IPS DF 6.9 (cell line): ENCODE results near the gene SATB1.

Source experiments
- DNase-seq: peaks from one replicate; pipeline ENCODE4 v3.0.0-alpha.2; 2013; ENCODE audit warnings: low read depth, low spot score
- H3K27ac ChIP-seq: one replicate; pipeline ENCODE4 v1.5.1; 2013; ENCODE audit warnings: low read length, control low read depth
- H3K27me3 ChIP-seq: 2 replicates; pipeline ENCODE4 v1.6.1; 2013; ENCODE audit warnings: mild to moderate bottlenecking, low read length; ENCODE audit not compliant: control insufficient read depth, insufficient read depth
- H3K36me3 ChIP-seq: 2 replicates; pipeline ENCODE4 v1.6.1; 2013; ENCODE audit warnings: low read length; ENCODE audit not compliant: control insufficient read depth, insufficient read depth
- H3K4me1 ChIP-seq: 2 replicates; pipeline ENCODE4 v1.6.1; 2013; ENCODE audit warnings: low read length; ENCODE audit not compliant: control insufficient read depth, insufficient read depth
- H3K4me3 ChIP-seq: 2 replicates; pipeline ENCODE4 v1.5.1; 2013; ENCODE audit warnings: mild to moderate bottlenecking, low read length
- H3K9me3 ChIP-seq: 2 replicates; pipeline ENCODE4 v1.6.1; 2013; ENCODE audit warnings: low read length, inconsistent platforms; ENCODE audit not compliant: control insufficient read depth, insufficient read depth
- WGBS: extraction: QIAGEN DNeasy Blood & Tissue Kit; methylation state at CpG from one replicate; pipeline ENCODE4 v1.1.7; 2013; ENCODE audit warnings: mixed read lengths, missing lambda C conversion rate; ENCODE audit not compliant: insufficient read length, insufficient coverage; 5-methylcytosine and 5-hydroxymethylcytosine counted together

The SATB1 gene

DNA sequence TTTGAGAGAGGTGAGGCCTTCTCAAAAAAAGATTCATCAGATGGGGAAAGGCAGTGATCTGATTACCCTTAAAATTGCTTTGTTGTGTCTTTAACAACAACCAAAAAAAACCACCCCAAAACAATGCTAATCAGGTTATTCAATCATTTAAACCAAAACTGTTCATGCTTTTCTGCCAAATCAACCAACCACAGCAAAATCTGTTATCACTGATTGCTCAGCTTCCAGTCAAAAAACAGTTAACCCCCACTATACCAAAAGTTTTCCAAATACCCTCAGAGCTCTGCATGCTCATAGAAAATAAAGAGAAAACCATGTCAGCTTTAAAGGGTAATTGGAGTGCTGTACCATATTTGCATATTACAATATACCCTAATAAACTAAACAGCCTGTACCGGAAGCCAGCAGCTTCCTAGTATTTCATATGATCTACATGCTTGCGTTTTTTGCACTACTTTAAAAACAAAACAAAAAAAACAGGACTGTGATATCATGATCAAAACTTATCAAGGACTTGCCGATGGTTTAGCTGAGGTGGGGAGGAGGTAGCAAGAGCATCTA, 22.8 kb downstream of the SATB1 start:
- DNase-seq, result no peak
- H3K9me3 ChIP-seq, result no peaks in the 10 kb centered on the region
- H3K27me3 ChIP-seq, result no peaks in the 10 kb centered on the region
- no CpG with 5 or more reads among the region's 3 CpGs for WGBS
- H3K36me3 ChIP-seq, result no peaks in the 10 kb centered on the region
- no peaks in the 10 kb centered on the region for H3K4me1 ChIP-seq
- H3K27ac ChIP-seq, result no peak overlapping the region
- no peak overlapping the region for H3K4me3 ChIP-seq

GRCh38 chr3:18401300-18401961, 23.7 kb downstream of the SATB1 start:
- H3K27ac ChIP-seq, result no peak overlapping the region
- DNase-seq, result no peak
- WGBS, result no CpG with 5 or more reads among the region's 10 CpGs
- no peaks in the 10 kb centered on the region for H3K9me3 ChIP-seq
- H3K36me3 ChIP-seq, result no peaks in the 10 kb centered on the region
- H3K27me3 ChIP-seq, result no peaks in the 10 kb centered on the region
- H3K4me3 ChIP-seq, result no peak overlapping the region
- no peaks in the 10 kb centered on the region for H3K4me1 ChIP-seq

GRCh38 chr3:18398448-18398847, 26.7 kb downstream of the SATB1 start:
- Histone ChIP-seq H3K27ac (no peak overlapping the region), H3K9me3 (no peaks in the 10 kb centered on the region), H3K4me3 (no peak overlapping the region), H3K4me1 (no peaks in the 10 kb centered on the region), H3K36me3 (peaks cover 8% of the 10 kb centered on the region), H3K27me3 (no peaks in the 10 kb centered on the region)
- no peak for DNase-seq
- WGBS, result no CpG with 5 or more reads among the region's 1 CpG

- peaks cover 8% of the 10 kb centered on the region for H3K36me3 ChIP-seq
- WGBS, result no CpG with 5 or more reads among the region's 1 CpG
- H3K4me1 ChIP-seq, result no peaks in the 10 kb centered on the region
- H3K27ac ChIP-seq, result no peak overlapping the region
- no peak overlapping the region for H3K4me3 ChIP-seq
- no peaks in the 10 kb centered on the region for H3K27me3 ChIP-seq
- no peaks in the 10 kb centered on the region for H3K9me3 ChIP-seq
- DNase-seq, result no peak
Observed at GRCh38 chr3:18396428-18396827, 28.7 kb downstream of the SATB1 start.

GRCh38 chr3:18394384-18394995, 30.6 kb downstream of the SATB1 start:
- DNase-seq, result no peak
- WGBS, result no CpG with 5 or more reads among the region's 12 CpGs
- no peaks in the 10 kb centered on the region for H3K4me1 ChIP-seq
- H3K36me3 ChIP-seq, result peaks cover 8% of the 10 kb centered on the region
- H3K9me3 ChIP-seq, result no peaks in the 10 kb centered on the region
- H3K27ac ChIP-seq, result no peak overlapping the region
- H3K4me3 ChIP-seq, result no peak overlapping the region
- no peaks in the 10 kb centered on the region for H3K27me3 ChIP-seq

DNA sequence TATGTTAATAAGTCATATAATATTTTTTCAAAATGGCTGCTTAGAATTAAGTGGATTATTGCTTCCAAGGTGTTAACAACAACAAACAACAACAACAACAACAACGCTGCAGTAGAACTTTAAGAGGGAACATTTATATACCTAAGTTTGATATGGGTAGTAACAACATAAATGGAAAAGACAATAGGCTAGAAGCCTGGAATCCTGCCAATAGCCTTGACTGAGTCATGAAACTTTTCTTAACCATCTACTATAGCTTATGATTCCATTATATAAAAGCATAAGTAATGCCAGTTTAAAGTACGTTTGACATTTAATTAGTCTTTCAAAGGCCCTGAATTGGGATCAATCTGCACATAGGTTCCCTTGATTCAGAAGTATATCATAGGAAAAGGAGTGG, 31.2 kb downstream of the SATB1 start:
- WGBS, result no CpG with 5 or more reads among the region's 2 CpGs
- DNase-seq, result no peak
- Histone ChIP-seq H3K36me3 (peaks cover 8% of the 10 kb centered on the region), H3K27ac (no peak overlapping the region), H3K9me3 (no peaks in the 10 kb centered on the region), H3K4me3 (no peak overlapping the region), H3K27me3 (no peaks in the 10 kb centered on the region), H3K4me1 (no peaks in the 10 kb centered on the region)

DNA sequence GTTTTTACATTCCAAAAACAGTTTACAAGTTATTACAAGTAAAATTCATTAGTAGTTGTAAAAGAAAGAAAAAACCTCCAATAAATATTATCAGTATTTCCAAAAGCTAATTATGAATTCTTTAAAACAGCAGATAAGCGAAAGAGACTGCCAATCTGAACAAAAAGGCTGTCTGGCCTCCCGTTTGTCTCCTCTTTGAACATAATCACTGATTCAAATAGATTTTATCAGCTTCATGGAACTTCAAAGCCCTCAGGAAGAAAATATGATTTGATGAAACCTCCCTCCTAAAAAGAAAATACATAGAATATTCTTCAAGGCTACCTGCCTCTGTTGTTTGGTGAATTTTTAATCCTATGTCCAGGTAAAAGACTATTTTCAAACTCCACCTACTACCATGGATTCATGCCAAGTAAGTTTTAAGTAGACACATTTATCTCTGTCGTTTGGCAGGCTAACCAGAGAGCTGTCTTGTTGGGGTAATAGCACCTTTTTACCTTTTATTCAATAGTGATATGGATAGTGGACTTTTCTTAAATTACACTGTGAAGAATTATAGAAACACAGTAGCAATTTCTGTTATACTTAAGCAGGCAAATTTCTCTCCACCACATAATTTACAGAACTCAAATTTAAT, 35.0 kb downstream of the SATB1 start:
- Histone ChIP-seq H3K27me3 (no peaks in the 10 kb centered on the region), H3K9me3 (no peaks in the 10 kb centered on the region), H3K27ac (no peak overlapping the region), H3K36me3 (peaks cover 6% of the 10 kb centered on the region), H3K4me1 (no peaks in the 10 kb centered on the region), H3K4me3 (no peak overlapping the region)
- no CpG with 5 or more reads among the region's 3 CpGs for WGBS
- no peak for DNase-seq

DNA sequence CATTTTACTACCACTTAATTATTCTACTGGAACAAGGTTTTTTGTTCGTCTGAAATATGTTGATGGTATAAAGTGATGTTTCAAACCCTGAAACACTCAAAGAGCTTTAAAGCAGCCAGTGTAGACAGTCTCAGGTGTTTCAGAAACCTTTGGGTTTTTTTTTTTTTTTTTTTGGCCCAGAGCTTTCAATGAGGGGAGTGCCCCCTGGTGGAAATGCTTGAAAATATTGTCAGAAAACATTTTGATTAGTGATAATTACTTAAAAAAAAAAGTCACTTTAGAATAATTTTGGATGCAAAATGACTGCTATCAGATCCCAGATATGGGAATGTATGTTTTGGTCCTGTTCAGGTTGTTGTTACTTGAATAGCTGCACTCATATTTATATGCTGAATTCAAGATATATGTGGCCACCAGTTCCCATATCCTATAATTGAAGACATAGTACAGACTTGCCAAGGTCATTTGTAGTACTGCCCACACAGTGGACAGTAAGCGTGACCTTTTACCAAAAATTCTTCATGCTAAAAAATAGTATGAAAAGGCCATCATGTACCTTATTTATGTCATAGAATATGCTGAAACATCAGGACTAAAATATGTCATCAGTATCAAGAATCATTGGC, 35.9 kb downstream of the SATB1 start:
- no peak for DNase-seq

GRCh38 chr3:18386274-18386890, 38.8 kb downstream of the SATB1 start:
- no peak for DNase-seq
- no peak overlapping the region for H3K27ac ChIP-seq

More for the DNA sequence above, 35.9 kb downstream of the SATB1 start:
- Histone ChIP-seq H3K36me3 (peaks cover under 1% of the 10 kb centered on the region; the same call in 1 of the 2 replicates), H3K27me3 (no peaks in the 10 kb centered on the region), H3K27ac (no peak overlapping the region), H3K4me1 (no peaks in the 10 kb centered on the region), H3K9me3 (no peaks in the 10 kb centered on the region), H3K4me3 (no peak overlapping the region)
- no CpG with 5 or more reads among the region's 2 CpGs for WGBS

DNA sequence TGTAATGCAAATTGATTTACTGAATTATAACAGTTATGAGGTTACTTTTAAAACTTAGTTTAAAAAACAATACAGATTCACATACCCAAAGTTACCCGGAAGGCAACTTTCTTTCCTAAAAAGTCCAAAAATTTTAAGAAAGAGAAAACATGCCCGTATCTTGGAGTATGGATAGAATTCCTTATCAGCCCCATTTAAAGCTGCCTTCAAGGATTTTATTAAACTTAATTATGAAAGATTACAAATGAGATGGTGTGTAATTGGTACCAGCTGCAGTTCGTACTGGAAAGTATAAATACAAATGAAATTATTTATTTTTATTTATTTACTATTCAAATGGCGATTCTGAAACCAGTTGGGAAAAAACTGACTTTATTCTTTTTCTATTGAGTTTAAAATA, 39.4 kb downstream of the SATB1 start:
- Histone ChIP-seq H3K4me1 (no peaks in the 10 kb centered on the region), H3K36me3 (no peaks in the 10 kb centered on the region), H3K4me3 (no peak overlapping the region), H3K9me3 (no peaks in the 10 kb centered on the region), H3K27ac (no peak overlapping the region), H3K27me3 (no peaks in the 10 kb centered on the region)
- DNase-seq, result no peak
- no CpG with 5 or more reads among the region's 4 CpGs for WGBS

More at GRCh38 chr3:18386274-18386890, 38.8 kb downstream of the SATB1 start:
- no CpG with 5 or more reads among the region's 9 CpGs for WGBS
- H3K36me3 ChIP-seq, result no peaks in the 10 kb centered on the region
- H3K4me3 ChIP-seq, result no peak overlapping the region
- no peaks in the 10 kb centered on the region for H3K9me3 ChIP-seq
- no peaks in the 10 kb centered on the region for H3K4me1 ChIP-seq
- H3K27me3 ChIP-seq, result no peaks in the 10 kb centered on the region
